GM21381 (cell line): ENCODE data around the gene POLR1G.
"Not testable (repeated sequence)": the region's sequence is repeated elsewhere in the genome, so short reads cannot be mapped to it uniquely, and the experiment has no call there.

Experiments
- ATAC-seq: cut with Tn5 transposase; IDR thresholded peaks from one replicate; pipeline ENCODE4 v1.9.1; 2021; ENCODE audit warnings: mild to moderate bottlenecking, moderate library complexity; ENCODE audit not compliant: unreplicated experiment

POLR1G gene

DNA sequence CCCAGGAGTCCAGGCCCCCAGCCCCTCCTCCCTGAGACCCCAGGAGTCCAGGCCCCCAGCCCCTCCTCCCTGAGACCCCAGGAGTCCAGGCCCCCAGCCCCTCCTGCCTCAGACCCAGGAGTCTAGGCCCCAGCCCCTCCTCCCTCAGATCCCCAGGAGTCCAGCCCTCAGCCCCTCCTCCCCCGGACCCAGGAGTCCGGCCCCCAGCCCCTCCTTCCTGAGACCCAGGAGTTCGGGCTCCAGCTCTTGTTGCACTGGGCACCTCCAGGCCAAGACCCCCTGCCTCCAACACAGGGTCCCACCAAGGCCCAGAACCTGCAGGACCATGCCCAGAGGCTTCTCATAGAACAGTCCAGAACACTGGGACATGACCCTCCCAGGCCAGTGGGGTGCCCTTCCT is 13.5 kb downstream of the POLR1G start:
- ATAC-seq, result no peak

DNA sequence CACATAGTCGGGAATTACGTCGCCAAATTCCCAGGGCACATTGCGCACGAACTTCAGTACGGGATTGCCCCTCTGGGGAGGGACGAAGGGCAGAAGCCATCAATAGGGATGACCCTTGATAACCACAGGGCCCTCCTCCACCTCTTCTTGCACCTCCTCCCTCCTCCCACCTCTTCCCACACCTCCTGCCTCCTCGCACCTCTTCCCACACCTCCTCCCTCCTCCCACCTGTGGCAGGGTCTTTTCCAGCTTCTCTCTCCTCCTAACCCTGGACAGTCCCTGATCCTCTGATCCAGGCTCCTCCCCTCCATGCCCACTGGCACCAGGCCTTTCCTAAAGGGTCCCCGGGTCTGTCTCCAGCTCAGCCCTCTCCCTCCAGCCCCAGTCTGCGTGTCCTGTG is 13.9 kb downstream of the POLR1G start:
- ATAC-seq, result no peak

DNA sequence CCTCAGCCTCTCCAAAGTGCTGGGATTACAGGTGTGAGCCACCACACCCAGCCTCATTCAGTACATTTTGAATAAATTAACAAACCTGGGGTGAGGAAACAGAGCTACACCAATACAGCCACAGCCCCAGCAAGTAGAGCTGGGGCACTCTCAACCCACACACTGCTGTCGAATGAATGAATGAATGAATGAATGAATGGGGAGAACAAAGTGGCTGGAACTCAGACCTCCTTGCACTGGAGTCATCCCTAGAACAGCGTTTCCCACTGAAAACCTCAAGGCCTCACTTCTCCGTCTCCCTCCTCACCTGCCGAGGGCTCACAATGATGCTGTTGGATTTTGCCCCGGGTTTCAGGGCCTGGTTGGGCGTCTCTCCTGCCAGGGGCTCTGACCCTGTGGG is 14.4 kb downstream of the POLR1G start:
- no peak for ATAC-seq

DNA sequence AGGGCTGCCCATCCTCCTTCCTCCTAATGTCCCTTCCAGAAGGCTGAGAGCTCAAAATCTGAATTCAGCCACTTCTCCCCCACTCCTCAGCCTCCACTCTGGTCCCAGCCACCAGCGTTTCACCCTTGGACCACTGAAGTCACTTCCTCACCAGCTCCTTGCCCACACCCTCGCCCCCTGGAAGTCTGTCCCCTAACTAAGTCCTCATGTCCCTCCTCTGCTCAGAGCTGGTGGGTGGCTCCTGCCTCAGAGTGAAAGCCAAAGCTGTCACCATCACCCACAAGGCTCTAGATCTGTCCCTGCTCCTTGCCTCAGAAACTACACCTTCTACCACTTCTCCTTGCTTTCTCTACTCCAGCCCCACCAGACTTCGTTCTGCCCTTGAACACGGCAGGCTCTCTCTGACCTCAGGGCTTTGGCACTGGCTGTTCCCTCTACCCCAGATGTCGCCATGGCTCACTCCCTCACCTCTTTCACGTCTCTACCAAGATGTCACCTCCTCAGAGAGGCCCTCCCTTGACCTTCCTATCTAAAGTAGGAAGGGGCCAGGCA is 15.6 kb downstream of the POLR1G start:
- ATAC-seq, result no peak

DNA sequence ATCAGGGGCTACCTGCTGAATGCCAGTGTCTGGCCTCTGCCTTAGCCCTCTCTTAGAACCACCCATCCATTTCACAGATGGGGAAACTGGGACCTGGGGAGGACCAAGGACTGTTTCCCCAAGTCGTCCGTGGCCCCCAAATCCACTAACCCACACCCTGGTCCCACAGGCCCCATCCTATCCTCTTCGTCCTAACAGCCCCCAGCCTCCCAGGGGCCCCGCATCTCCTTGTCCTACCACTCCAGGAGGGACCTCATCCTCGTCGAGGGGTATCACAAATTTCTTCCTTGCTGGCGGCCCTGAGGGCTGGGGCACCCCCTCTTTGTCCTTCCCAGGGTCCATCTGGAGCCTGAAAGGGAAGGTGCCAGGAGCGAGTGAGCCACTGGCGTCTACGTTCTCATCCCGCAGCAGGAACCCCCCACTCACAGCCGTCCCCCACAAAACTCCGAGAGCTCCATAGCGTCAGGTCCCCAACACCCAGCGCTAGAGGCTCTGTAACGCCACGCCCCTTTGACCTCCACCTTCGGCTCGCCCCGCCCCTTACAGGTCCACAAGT is 16.7 kb downstream of the POLR1G start:
- ATAC-seq, result no peak

DNA sequence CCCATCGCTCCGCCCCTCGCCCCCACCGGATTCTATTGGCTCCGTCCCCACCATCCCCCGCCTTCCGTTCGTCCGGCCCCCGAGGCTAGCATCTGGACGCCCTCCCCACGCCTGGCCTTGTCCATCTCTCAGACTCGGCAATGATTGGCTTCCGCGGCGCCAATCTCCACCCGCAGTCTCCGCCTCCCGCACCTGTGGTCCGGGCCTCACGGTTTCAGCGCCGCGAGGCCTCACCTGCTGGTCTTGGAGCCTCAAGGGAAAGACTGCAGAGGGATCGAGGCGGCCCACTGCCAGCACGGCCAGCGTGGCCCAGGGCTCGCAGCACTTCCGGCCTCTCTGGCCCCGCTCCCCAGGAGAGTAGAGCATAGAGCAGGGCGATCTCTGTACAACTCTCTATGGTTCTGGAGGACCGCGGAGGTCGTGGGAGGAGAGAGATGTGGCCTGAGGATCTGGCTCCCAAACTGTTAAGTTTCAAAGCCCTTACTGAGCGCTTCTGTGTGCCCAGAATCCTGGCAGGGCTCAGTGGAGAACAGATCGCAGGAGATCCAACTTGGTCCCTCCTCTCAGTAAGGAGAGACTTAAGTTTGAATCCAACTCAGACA is 17.2 kb downstream of the POLR1G start, which contains the start of gene ERCC1:
ERCC1 (minus strand) TSS at position 329 of the 602 bp plus-strand sequence. CDS start 543 bp downstream, outside the sequence.
- ATAC-seq, result peak; percentile 58

DNA sequence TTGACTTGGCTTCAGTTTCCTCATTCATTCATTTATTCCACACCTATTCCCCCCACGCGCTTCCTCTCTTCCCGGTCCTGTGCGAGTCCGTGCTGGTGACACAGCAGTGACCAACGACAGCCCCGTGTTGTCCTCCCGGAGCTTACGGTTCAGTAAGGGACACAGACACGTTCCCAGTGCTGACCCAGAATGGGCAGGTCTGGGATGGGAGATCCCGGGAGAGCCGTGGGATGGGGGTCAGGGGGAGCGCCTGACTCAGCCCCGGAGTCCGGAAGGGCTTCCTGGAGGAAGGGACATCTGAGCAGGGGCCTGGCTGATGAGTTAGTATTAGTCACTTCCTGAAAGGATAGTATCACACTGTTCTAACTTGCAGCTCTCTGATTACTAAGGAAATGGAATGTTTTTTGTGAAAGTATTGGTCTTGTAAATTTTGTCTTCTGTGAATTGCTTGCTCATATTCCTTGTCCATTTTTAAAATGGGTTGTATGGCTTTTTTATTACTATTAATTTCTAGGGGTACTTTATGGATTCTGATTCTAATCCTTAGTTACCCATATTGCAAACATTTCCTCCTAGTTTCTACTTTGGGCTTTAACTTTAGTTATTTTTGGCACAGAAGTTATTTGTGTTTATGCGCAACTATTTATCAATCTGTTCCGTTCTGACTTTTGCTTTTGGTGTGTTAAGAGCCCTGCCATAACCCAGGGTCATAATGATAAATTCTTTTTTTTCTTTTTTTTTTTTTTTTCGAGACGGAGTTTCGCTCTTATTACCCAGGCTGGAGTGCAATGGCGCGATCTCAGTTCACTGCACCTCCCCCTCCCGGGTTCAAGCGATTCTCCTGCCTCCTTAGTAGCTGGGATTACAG is 18.0 kb downstream of the POLR1G start:
- ATAC-seq, result peak; percentile 7

DNA sequence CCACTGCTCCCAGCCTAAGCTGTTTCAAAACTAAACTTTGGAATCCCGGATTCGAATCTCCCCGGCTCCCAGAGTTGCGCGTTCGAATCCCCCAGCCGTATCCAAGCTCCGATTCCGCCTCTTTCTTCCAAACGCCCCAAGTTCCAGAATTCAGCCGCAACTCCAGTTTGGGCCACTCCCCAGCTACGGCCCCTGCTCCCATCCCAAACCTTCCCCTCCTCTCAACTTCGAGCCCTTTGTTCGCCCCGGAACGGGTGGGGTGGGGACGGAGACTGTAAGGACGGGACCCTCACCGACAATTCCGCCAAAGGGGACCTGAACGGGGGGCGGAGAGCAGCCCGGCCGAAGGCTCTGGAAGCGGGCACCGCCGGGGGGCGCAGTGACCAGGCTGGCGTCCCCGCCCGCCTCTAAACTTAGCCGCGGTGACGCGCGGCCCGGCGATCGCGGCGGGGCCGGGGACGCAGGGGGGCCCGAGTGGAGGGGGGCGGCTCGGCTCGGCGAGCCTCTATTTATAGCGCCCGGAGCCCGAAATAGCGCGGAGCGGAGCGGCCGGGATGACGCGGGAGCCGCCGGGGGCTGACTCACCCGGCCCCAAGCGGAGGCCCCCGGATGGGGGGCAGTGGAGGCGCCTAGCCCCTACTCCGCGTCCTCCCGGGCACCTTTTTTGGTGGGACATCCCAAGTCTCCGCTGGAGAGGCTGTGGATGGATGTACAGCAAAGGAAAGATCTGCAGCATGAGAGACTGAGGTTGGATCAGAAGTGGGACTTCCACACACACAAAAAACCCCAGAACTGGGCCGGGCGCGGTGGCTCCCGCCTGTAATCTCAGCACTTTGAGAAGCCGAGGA is 22.2 kb downstream of the POLR1G start:
- ATAC-seq, result no peak

DNA sequence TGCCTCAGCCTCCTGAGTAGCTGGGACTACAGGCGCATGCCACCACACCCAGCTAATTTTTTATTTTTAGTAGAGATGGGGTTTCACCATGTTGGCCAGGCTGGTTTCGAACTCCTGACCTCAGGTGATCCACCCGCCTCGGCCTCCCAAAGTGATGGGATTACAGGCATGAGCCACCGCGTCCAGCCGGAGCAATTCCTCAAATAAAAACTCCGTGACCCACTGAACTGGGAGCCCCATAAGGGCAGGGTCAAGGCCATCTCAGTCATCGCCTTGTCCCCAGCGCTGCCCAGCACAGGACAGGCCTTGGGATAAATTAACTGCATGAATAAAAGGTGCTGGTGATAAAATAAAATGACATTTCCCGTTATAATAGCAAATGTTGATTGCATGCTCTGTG is 23.5 kb downstream of the POLR1G start:
- ATAC-seq, result not testable (repeated sequence)

DNA sequence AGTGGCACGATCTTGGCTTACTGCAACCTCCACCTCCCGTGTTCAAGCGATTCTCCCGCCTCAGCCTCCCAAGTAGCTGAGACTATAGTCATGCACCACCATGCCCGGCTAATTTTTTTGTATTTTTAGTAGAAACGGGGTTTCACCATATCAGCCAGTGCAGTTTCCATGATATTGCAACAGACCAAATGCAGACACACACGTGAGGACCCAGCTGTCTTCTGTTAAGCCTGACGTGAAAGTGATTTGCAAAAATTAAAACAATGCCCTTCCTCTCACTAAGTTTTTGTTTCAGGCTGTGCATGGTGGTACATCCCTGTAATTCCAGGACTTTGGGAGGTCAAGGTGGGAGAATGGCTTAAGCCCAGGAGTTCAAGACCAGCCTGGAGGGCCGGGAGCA is 24.6 kb downstream of the POLR1G start:
- ATAC-seq, result not testable (repeated sequence)

DNA sequence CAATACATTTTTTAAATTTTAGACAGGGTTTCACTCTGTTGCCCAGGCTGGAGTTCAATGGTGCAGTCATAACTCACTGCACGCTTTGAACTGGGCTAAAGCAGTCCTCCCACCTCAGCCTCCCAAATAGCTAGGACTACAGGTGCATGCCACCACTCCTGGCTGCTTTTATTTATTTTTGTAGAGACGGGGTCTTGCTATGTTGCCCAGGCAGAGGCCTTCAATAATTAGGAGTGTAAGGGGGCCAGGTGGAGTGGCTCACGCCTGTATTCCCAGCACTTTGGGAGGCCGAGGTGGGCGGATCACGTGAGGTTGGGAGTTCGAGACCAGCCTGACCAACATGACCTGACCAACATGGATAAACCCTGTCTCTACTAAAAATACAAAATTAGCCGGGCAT is 26.1 kb downstream of the POLR1G start:
- ATAC-seq, result not testable (repeated sequence)

DNA sequence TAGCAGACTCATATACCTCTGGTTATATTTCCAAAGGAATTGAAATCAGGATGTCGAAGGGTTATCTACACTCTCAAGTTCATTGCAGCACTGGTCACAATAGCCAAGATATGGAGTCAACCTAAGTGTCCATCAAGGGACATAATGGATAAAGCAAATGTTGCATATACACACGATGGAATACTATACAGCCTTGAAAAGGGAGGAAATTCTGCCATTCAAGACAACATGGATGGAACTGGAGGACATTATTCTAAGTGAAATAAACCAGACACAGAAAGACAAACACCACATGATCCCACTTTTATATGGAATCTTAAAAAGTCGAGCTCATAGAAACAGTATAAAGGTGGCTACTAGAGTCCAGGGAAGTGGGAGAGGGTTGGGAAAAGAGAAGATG is 30.9 kb downstream of the POLR1G start:
- ATAC-seq, result no peak

DNA sequence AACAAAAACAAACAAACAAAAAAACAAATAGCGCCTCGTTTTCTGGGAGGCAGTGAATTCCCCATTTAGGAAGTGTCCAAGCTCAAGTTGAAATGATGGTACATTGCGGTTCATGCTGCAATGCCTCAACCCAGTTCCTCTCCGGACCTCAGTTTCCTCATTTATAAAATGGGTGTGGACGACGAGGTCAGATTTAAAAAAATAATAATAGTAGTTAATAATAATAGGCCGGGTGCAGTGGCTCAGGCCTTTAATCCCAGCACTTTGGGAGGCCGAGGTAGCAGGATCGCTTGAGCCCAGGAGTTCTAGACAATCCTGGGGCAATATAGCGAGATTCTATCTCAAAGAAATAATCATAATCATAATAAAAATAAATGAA is 32.7 kb downstream of the POLR1G start:
- no peak for ATAC-seq

DNA sequence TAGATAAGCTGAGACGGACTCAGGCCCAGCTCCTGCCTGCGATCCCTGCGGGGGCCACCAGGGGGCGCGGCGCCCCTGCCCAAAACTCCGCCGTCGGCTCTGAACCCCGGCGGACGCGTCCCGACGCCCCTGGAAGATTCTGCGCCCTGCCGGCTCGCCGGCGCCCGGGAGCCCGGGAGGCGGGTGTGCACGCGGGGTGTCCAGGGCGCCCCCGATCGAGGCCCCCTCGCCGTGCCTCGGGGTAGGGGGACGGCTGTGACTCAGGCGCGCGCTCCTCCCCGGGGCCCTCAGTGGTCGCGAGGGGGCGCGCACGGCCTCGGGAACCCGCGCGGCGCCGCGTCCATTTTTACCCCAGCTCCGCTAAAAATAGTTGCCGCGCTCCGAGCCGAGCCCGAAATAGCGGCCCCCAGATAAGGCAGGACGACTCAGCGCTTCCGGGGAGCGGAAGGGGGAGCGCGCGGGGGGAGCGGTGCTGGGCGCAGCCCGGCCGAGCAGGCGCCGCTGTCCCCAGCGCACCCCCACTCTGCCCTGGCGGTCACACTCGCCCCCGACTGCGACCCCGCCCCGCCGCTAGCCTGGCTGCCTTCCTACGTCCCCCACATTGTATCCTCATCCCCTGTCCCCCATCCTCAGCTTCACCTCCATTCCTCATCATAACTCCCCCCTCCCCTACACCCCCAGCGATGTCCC is 33.3 kb downstream of the POLR1G start:
- ATAC-seq, result peak; percentile 43

DNA sequence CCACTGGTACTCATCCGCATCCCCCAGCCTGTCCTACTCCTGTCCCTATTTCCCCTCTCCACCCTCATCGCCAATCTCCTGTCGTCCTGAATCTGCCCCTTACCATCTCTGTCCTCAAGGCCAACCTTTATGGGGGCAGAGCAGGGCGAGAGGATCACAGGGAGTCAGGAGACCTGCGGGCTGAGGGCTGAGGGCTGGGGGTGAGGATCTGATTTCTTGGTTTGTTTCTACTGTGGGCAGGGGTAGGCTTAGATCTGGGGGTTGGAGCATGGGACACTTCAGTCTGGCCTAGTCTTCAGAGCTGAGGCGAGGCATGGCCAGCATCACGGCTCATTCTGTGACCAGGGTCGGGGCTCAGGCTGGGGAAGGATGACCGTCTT is 33.8 kb downstream of the POLR1G start:
- no peak for ATAC-seq

DNA sequence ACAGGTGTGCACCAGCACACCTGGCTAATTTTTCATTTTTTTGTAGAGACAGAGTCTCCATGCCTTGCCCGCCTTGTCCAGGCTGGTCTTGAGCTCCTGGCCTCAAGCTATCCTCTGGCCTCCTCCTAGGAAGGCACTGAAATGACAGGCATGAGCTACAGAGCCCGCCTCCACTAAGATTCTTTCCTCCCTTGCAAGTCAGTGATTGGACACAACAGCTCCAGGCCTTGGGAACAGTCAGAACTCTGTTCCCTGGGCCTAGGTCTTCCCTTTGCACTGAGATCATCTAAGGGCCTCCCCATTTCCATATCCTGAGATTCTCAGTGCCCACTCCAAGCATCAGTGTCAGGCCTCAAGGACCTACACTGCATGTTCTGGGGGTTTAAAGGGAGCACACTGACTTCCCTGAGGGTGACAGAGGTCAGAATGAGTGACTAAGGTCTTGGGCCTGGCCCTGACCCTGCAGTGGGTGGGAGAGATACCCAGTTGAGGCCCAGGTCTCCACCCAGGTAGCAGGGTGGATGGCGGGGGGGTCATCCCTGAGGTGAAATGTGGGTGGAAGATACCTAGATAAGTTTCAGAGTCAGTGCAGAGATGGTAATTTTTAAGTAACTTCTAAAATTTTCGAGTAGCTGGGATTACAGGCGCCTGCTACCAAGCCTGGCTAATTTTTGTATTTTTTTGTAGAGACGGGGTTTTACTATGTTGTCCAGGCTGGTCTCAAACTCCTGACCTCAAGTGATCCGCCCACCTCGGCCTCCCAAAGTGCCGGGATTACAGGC is 34.6 kb downstream of the POLR1G start:
- no peak for ATAC-seq

DNA sequence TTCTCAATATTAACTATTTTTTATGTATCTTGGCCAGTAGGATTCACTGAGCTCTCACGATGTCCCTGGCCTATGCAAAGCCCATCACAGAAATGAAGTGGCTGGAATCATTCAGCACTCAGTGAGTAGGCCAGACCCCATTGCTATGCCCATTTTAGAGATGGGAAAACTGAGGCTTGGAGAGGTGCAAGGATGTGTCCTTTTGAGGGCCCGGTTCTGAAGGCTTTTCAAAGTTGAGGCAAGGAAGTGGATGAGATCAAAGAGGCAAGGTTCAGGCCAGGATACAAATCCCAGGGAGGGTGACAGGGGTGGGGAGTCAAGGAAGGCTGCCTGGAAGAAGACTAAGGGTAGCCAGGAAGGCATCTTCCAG is 35.9 kb downstream of the POLR1G start:
- no peak for ATAC-seq

DNA sequence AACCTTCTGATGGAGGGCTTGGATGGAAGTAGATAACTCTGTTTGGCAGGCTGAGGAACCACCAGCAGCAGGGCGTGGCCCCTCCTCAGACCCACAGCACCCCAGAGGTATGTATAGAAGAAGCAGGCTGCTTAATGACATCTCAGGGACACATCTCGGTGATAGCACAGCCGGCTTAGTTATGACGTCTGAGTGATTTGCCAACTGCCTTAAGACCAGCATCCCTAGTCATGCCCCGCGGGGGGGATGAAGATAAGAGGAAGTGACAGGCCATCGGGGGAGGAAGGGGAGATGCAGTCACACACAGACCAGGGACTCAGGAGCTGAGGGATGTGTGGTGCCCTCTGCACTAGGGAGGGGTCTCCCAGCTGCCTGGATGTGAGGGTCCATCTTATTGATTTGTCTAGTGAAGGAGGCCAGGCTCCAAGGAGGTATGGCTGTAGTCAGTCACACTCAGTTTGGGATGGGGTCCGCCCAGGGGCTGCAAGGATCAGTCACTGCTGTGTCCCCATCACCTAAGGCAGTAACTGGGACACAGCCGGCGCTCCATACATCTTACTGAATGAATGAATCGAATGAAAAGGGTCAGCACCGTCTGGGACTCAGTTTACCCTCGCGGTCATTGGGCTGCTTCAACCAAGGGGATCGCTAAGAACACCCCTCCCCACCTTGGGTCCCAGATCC is 36.5 kb downstream of the POLR1G start:
- ATAC-seq, result no peak
